HEK293 (cell line): ENCODE measurements around the gene ABHD12B.
A peak's percentile ranks its signal among the peaks of the same experiment; 100 is the strongest.

Source experiments
- CTCF ChIA-PET: fragments of 350-600 bp; formaldehyde crosslinking; extraction: SDS; loops from one replicate; lab custom pipeline; 2021; ENCODE audit warnings: antibody characterized with exemption; lab: Yijun Ruan, JAX
- POLR2A ChIA-PET: fragments of 300-600 bp; formaldehyde crosslinking; extraction: SDS; loops from one replicate; lab custom pipeline; 2020; ENCODE audit warnings: antibody characterized with exemption, inconsistent platforms; lab: Yijun Ruan, JAX
- H3K27ac ChIP-seq: fragments of 200-500 bp; sonication (Bioruptor generic); 2 replicates; pipeline ENCODE4 v1.5.1; 2014; ENCODE audit warnings: low read depth, low read length, control low read depth, inconsistent platforms; ENCODE audit errors: extremely low read depth
- H3K36me3 ChIP-seq, 2 experiments: fragments of 200-500 bp in 1 of 2; sonication (Bioruptor generic) in 1 of 2; 1 replicate in 1 of 2; 2 replicates in 1 of 2; pipeline ENCODE4 v1.5.1; 2014 to 2017; ENCODE audit warnings: inconsistent platforms in 2 of 2, low read length in 2 of 2; ENCODE audit not compliant: control insufficient read depth in 2 of 2, insufficient read depth in 1 of 2
- H3K4me1 ChIP-seq: fragments of 200-500 bp; sonication (Bioruptor generic); 2 replicates; pipeline ENCODE4 v1.5.1; 2014; ENCODE audit warnings: mild to moderate bottlenecking, low read length, inconsistent platforms; ENCODE audit not compliant: control insufficient read depth, insufficient read depth
- H3K4me3 ChIP-seq: 2 replicates; pipeline ENCODE4 v1.5.1; 2011; ENCODE audit warnings: low read depth, mild to moderate bottlenecking, control low read depth, low read length, moderate library complexity
- H3K9me3 ChIP-seq: fragments of 200-500 bp; sonication (Bioruptor generic); 2 replicates; pipeline ENCODE4 v1.5.1; 2014; ENCODE audit warnings: low read depth, low read length, inconsistent platforms; ENCODE audit not compliant: control insufficient read depth, insufficient read depth
- KLF17 ChIP-seq: fragments of 450-650 bp; formaldehyde crosslinking; IDR thresholded peaks from 2 replicates; pipeline ENCODE4 v1.5.1; 2016; ENCODE audit warnings: missing biosample characterization, missing genetic modification characterization
- KLF7 ChIP-seq: fragments of 450-650 bp; formaldehyde crosslinking; IDR thresholded peaks from 2 replicates; pipeline ENCODE4 v1.5.1; 2016; ENCODE audit warnings: missing biosample characterization, missing genetic modification characterization, borderline replicate concordance
- PRDM10 ChIP-seq: fragments of 450-650 bp; formaldehyde crosslinking; IDR thresholded peaks from 2 replicates; pipeline ENCODE4 v1.5.1; 2016; ENCODE audit warnings: missing biosample characterization, missing genetic modification characterization
- ZBTB11 ChIP-seq: fragments of 450-650 bp; formaldehyde crosslinking; conservative IDR thresholded peaks from 2 replicates; pipeline ENCODE4 v1.5.1; 2016; ENCODE audit warnings: low read depth, missing biosample characterization, missing genetic modification characterization
- ZBTB21 ChIP-seq: fragments of 450-650 bp; formaldehyde crosslinking; IDR thresholded peaks from 2 replicates; pipeline ENCODE4 v1.5.1; 2017; ENCODE audit warnings: missing biosample characterization, missing genetic modification characterization
- ZBTB6 ChIP-seq: fragments of 450-650 bp; formaldehyde crosslinking; IDR thresholded peaks from 2 replicates; pipeline ENCODE4 v1.5.1; 2017; ENCODE audit warnings: missing biosample characterization, missing genetic modification characterization
- ZNF184 ChIP-seq: fragments of 450-650 bp; IDR thresholded peaks from 2 replicates; pipeline ENCODE4 v1.5.1; 2018; ENCODE audit warnings: missing biosample characterization, mild to moderate bottlenecking, missing genetic modification characterization
- ZNF280C ChIP-seq: fragments of 450-650 bp; formaldehyde crosslinking; IDR thresholded peaks from 2 replicates; pipeline ENCODE4 v1.5.1; 2016; ENCODE audit warnings: missing biosample characterization, missing genetic modification characterization
- ZNF416 ChIP-seq: fragments of 450-650 bp; formaldehyde crosslinking; IDR thresholded peaks from 2 replicates; pipeline ENCODE4 v1.5.1; 2016; ENCODE audit warnings: missing biosample characterization, missing genetic modification characterization
- ZNF521 ChIP-seq: fragments of 450-650 bp; formaldehyde crosslinking; IDR thresholded peaks from 2 replicates; pipeline ENCODE4 v1.5.1; 2017; ENCODE audit warnings: missing biosample characterization, mild to moderate bottlenecking, missing genetic modification characterization
- ZNF544 ChIP-seq: fragments of 450-650 bp; formaldehyde crosslinking; IDR thresholded peaks from 2 replicates; pipeline ENCODE4 v1.5.0; 2017; ENCODE audit warnings: missing biosample characterization, missing genetic modification characterization
- ZNF555 ChIP-seq: fragments of 450-650 bp; formaldehyde crosslinking; conservative IDR thresholded peaks from 2 replicates; pipeline ENCODE4 v1.5.1; 2017; ENCODE audit warnings: missing biosample characterization, mild to moderate bottlenecking, missing genetic modification characterization, inconsistent platforms
- ZNF639 ChIP-seq: fragments of 450-650 bp; formaldehyde crosslinking; IDR thresholded peaks from 2 replicates; pipeline ENCODE4 v1.5.1; 2016; ENCODE audit warnings: missing biosample characterization, missing genetic modification characterization
- ZNF654 ChIP-seq: fragments of 450-650 bp; formaldehyde crosslinking; IDR thresholded peaks from 2 replicates; pipeline ENCODE4 v1.5.1; 2016; ENCODE audit warnings: low read depth, missing biosample characterization, missing genetic modification characterization
- ZNF660 ChIP-seq: fragments of 450-650 bp; IDR thresholded peaks from 2 replicates; pipeline ENCODE4 v1.5.1; 2018; ENCODE audit warnings: missing biosample characterization, mild to moderate bottlenecking, missing genetic modification characterization

Gene ABHD12B

GRCh38 chr14:50860478-50861086, 11.3 kb upstream of the ABHD12B start:
- Histone ChIP-seq H3K9me3 (no peaks in the 10 kb centered on the region), H3K4me3 (peak overlapping the region; percentile 38), H3K4me1 (peaks cover 7% of the 10 kb centered on the region; the same call in 1 of the 2 replicates)
- CTCF ChIA-PET: interaction anchor here (0.5 to 3.2 kb wide), 21 partner anchors 8 to 995 kb away, joined by 3 to 62 read pairs (median 3); partner anchors contain the start of gene NIN
- TF ChIP-seq ZNF654 (peak; percentile 50), ZNF184 (tag by site-specific recombination) (no peak), ZNF555 (tag by site-specific recombination) (no peak), ZNF416 (no peak), ZNF660 (peak; percentile 28; the same call in 1 of the 2 replicates), KLF7 (no peak), ZBTB21 (tag by site-specific recombination) (no peak)
- TF ChIP-seq, all 188 proteins: peak for 2
- POLR2A ChIA-PET: interaction anchor here (0.6 to 1.0 kb wide), 4 partner anchors 30 to 104 kb away, joined by 3 to 7 read pairs (median 3); no protein-coding TSS in a partner anchor
- Histone ChIP-seq H3K27ac (peak overlapping the region; percentile 69; the same call in 1 of the 2 replicates), H3K36me3 (no peaks in the 10 kb centered on the region)

- Histone ChIP-seq H3K4me3 (no peak overlapping the region), H3K4me1 (peaks cover 7% of the 10 kb centered on the region; the same call in 1 of the 2 replicates), H3K9me3 (no peaks in the 10 kb centered on the region), H3K36me3 (no peaks in the 10 kb centered on the region), H3K27ac (no peak overlapping the region)
- CTCF ChIA-PET: interaction anchor here (0.5 to 2.5 kb wide), 8 partner anchors 13 to 539 kb away, joined by 3 to 14 read pairs (median 4); no protein-coding TSS in a partner anchor
- POLR2A ChIA-PET: interaction anchor here (0.6 to 0.7 kb wide), 2 partner anchors 82 to 195 kb away, joined by 3 read pairs; partner anchors contain the start of gene PYGL
- TF ChIP-seq ZBTB6: no peak
- no peak for TF ChIP-seq ZNF521 (tag by site-specific recombination)
- no peak for TF ChIP-seq ZNF544
- TF ChIP-seq ZBTB21 (tag by site-specific recombination): no peak
- no peak for TF ChIP-seq PRDM10 (tag by site-specific recombination)
- TF ChIP-seq ZNF639: no peak
- TF ChIP-seq KLF17 (tag by site-specific recombination): no peak
- TF ChIP-seq ZBTB11 (tag by site-specific recombination): no peak
- no peak for TF ChIP-seq ZNF280C (tag by site-specific recombination)
Observed at GRCh38 chr14:50862036-50862570, 9.8 kb upstream of the ABHD12B start.
